GM12892 (cell line): ENCODE measurements around the gene CCDC90B.

Source experiments
- POLR2A ChIP-seq: IDR thresholded peaks from 2 replicates; pipeline ENCODE4 v1.6.1; 2011; ENCODE audit warnings: low read depth, low read length, control low read depth
- POLR2AphosphoS5 ChIP-seq: IDR thresholded peaks from 2 replicates; pipeline ENCODE4 v1.6.1; 2011; ENCODE audit warnings: low read depth, low read length, control low read depth

GRCh38 chr11:83222499-83222898 lies 63.7 kb downstream of the CCDC90B start:
- TF ChIP-seq POLR2AphosphoS5, result no peak
- no peak for TF ChIP-seq POLR2A
